ENCODE measurements around the gene MYO10. TPM values are rescaled to one million over a fixed set of nuclear protein-coding genes. Genes with fewer than 3 reads are reported as not detected.

MYO10 gene
- total and polyA plus RNA-seq, 2 of the 8 experiments (the other 6 are each of a cell fraction or from before 2014, with no cell fraction given), result 21.5 to 107 TPM

DNA sequence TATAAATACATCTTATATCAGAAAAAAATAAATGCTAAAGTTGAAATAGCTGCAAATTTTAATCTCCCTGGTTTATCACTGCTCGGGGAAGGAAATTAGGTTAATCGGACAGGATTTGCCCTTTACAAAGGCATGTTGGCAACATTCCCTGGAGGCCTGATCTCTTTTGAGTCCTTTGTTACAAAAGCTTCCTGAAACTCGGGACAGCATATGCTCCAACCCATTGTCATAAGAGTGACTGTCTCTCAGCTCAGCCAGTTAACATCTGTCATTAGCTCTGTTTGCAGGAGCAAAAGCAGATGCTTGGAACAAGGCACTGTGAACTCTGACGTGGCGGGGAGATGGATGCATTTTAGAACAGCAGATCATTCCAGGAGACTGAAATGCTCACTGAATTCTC, 80.6 kb downstream of the MYO10 start (continued):
- TF ChIP-seq RAD21 (IDR thresholded peaks at IDR 0.05 in 1 of 2, conservative IDR thresholded peaks at IDR 0.05 in 1 of 2; ENCODE audit: low read depth in 2 of 2, low read length in 2 of 2) (no peak), TAF7 (optimal IDR thresholded peaks at IDR 0.05; ENCODE audit: borderline replicate concordance, low read depth, low read length) (no peak), POU5F1 (IDR thresholded peaks at IDR 0.05; ENCODE audit: low read depth, low read length) (no peak), SP4 (IDR thresholded peaks at IDR 0.05; ENCODE audit: low read length) (no peak), BACH1 (IDR thresholded peaks at IDR 0.05; ENCODE audit: low read length) (no peak), EGR1 (IDR thresholded peaks at IDR 0.05; ENCODE audit: borderline replicate concordance, low read depth, low read length) (no peak), SIRT6 (IDR thresholded peaks at IDR 0.05; ENCODE audit: low read length) (no peak), ATF2 (IDR thresholded peaks at IDR 0.05; ENCODE audit: low read length) (no peak), SIX5 (IDR thresholded peaks at IDR 0.05; ENCODE audit: low read depth, low read length) (no peak)
